Sigmoid colon (tissue), 7 donors: Measurements from ENCODE around the gene CSTPP1. TPM values are rescaled to one million over a fixed set of nuclear protein-coding genes. Genes with fewer than 3 reads are reported as not detected.
A peak's percentile ranks its signal among the peaks of the same experiment; 100 is the strongest.

Source experiments
- DNase-seq: peaks from one replicate; pipeline ENCODE4 v3.0.0-alpha.2; 2019
- H3K27ac ChIP-seq, 4 donors: fragments of 200-600 bp; sonication (generic); one replicate each; pipeline ENCODE4 v1.5.1; 2016 to 2019; ENCODE audit warnings: mild to moderate bottlenecking in 1 of 4
- H3K27me3 ChIP-seq, 3 donors: fragments of 200-600 bp; sonication (generic); one replicate each; pipeline ENCODE4 v1.5.1; 2019; ENCODE audit warnings: mild to moderate bottlenecking in 1 of 3
- H3K36me3 ChIP-seq, 4 donors: fragments of 200-600 bp; sonication (generic); one replicate each; pipeline ENCODE4 v1.5.1; 2016 to 2019
- H3K4me1 ChIP-seq, 4 donors: fragments of 200-600 bp; sonication (generic); one replicate each; pipeline ENCODE4 v1.5.1; 2017 to 2019
- H3K4me3 ChIP-seq, 4 donors: fragments of 200-600 bp; sonication (generic); one replicate each; pipeline ENCODE4 v1.5.1; 2017 to 2019; ENCODE audit warnings: mild to moderate bottlenecking in 2 of 4, moderate library complexity in 1 of 4
- H3K9me3 ChIP-seq, 4 donors: fragments of 200-600 bp in 3 of 4; sonication (generic) in 3 of 4; one replicate each; pipeline versions ENCODE4 v1.5.1 to v1.6.1; 2013 to 2019
- CTCF ChIP-seq, 4 experiments: fragments of 450-650 bp in 3 of 4; fragments of 200-600 bp in 1 of 4; IDR thresholded peaks; one replicate each; pipeline ENCODE4 v1.5.1; 2016 to 2019; ENCODE audit warnings: antibody characterized with exemption in 4 of 4, mild to moderate bottlenecking in 3 of 4, moderate library complexity in 2 of 4
- EP300 ChIP-seq, 4 donors: sonication (generic); formaldehyde crosslinking; IDR thresholded peaks; one replicate each; pipeline ENCODE4 v1.6.1; 2017; ENCODE audit warnings: antibody characterized with exemption in 4 of 4
- POLR2A ChIP-seq, 2 donors: fragments of 450-650 bp; IDR thresholded peaks; one replicate each; pipeline ENCODE4 v1.6.1; 2016; ENCODE audit warnings: antibody characterized with exemption in 2 of 2, mild to moderate bottlenecking in 2 of 2, moderate library complexity in 2 of 2
- POLR2AphosphoS5 ChIP-seq, 4 donors: sonication (generic); formaldehyde crosslinking; IDR thresholded peaks; one replicate each; pipeline ENCODE4 v1.6.1; 2017; ENCODE audit warnings: antibody characterized with exemption in 4 of 4
- WGBS, 2 donors: extraction: QIAGEN DNeasy Blood & Tissue Kit; methylation state at CpG; one replicate each; pipeline ENCODE4 v1.1.7; 2013; 5-methylcytosine and 5-hydroxymethylcytosine counted together
- intact Hi-C: fragments of 100-400 bp; cut with DNase I; formaldehyde crosslinking; loops from one replicate; pipeline ENCODE4 v1.15.1; 2023
- polyA plus RNA-seq, 3 donors: library from polyadenylated mRNA; stranded (reverse); fragments of 200-250 nt; gene quantifications; one replicate each; pipeline ENCODE4 v1.2.3, GENCODE V29; 2013
- total RNA-seq, 4 donors: library from RNA; depleted of rRNA; stranded (reverse); fragments of >200 nt; gene quantifications; one replicate each; pipeline ENCODE4 v1.1.0, GENCODE V29; 2016
- donor health status: healthy with polysubstance abuse.
- donor health status: Bipolar disorder and iron deficiency.
- donor health status: healthy.

Gene CSTPP1
- total and polyA plus RNA-seq, 7 donors, result 12.9 to 29.4 (median 22.8) TPM

GRCh38 chr11:46916286-46917108 is 20.1 kb upstream of the CSTPP1 start:
- Histone ChIP-seq H3K4me3 (peak overlapping the region; percentile 47 to 76 (median 60)), H3K36me3 (no peaks in the 10 kb centered on the region), H3K9me3 (no peaks in the 10 kb centered on the region), H3K27me3 (no peaks in the 10 kb centered on the region), H3K4me1 (peaks cover 0 to 76% (median 56%) of the 10 kb centered on the region in 4 donors), H3K27ac (peak overlapping the region; percentile 67 to 84 (median 69))
- 8 to 12% methylated on average over 24 of the region's 24 CpGs for WGBS, 2 donors
- intact Hi-C loops, result loop anchor here (5.0 kb wide), 1 partner anchor 86 kb away; no protein-coding TSS in a partner anchor
- peak in 1 of 4 experiments; percentile 34 for TF ChIP-seq CTCF (IDR thresholded peaks at IDR 0.05)
- TF ChIP-seq POLR2A (IDR thresholded peaks at IDR 0.05), result no peak
- peak; percentile 38 to 81 (median 50) for TF ChIP-seq POLR2AphosphoS5 (IDR thresholded peaks at IDR 0.05)
- DNase-seq, result peak; percentile 88

- H3K27me3 ChIP-seq, result no peaks in the 10 kb centered on the region
- no peaks in the 10 kb centered on the region for H3K36me3 ChIP-seq
- intact Hi-C loops, result loop anchor here (5.0 kb wide), 1 partner anchor 85 kb away; no protein-coding TSS in a partner anchor
- H3K4me3 ChIP-seq, result peak overlapping the region; percentile 47 to 76 (median 60)
- no peak for TF ChIP-seq EP300 (IDR thresholded peaks at IDR 0.05)
- no peak for TF ChIP-seq POLR2A (IDR thresholded peaks at IDR 0.05)
- no peak for TF ChIP-seq CTCF (IDR thresholded peaks at IDR 0.05)
- no peak for TF ChIP-seq POLR2AphosphoS5 (IDR thresholded peaks at IDR 0.05)
- peak; percentile 64 for DNase-seq
- peaks cover 0 to 78% (median 58%) of the 10 kb centered on the region in 4 donors for H3K4me1 ChIP-seq
- peak overlapping the region; percentile 67 to 84 (median 69) for H3K27ac ChIP-seq
- no peaks in the 10 kb centered on the region for H3K9me3 ChIP-seq
- WGBS, 2 donors, result 0 to 1% methylated on average over 31 of the region's 31 CpGs
Observed at GRCh38 chr11:46917109-46917761, 19.3 kb upstream of the CSTPP1 start.

- Histone ChIP-seq H3K4me3 (peak overlapping the region; percentile 47 to 76 (median 60)), H3K9me3 (no peaks in the 10 kb centered on the region), H3K4me1 (peaks cover 0 to 74% (median 56%) of the 10 kb centered on the region in 4 donors), H3K36me3 (no peaks in the 10 kb centered on the region), H3K27me3 (no peaks in the 10 kb centered on the region), H3K27ac (peak overlapping the region; percentile 67 to 84 (median 69))
- peak; percentile 65 for DNase-seq
- TF ChIP-seq POLR2A (IDR thresholded peaks at IDR 0.05) (no peak), EP300 (IDR thresholded peaks at IDR 0.05) (no peak), POLR2AphosphoS5 (IDR thresholded peaks at IDR 0.05) (no peak), CTCF (IDR thresholded peaks at IDR 0.05) (no peak)
- intact Hi-C loops, result loop anchor here (5.0 kb wide), 1 partner anchor 85 kb away; no protein-coding TSS in a partner anchor
- 1 to 2% methylated on average over 22 of the region's 22 CpGs for whole genome bisulfite sequencing, 2 donors
Observed at GRCh38 chr11:46917762-46918082, 18.8 kb upstream of the CSTPP1 start.

- 1% methylated on average over 97 of the region's 97 CpGs for WGBS, 2 donors
- Histone ChIP-seq H3K9me3 (no peaks in the 10 kb centered on the region), H3K27ac (peak within 1 kb of the TSS; percentile 67 to 84 (median 70)), H3K27me3 (no peaks in the 10 kb centered on the region), H3K36me3 (no peaks in the 10 kb centered on the region), H3K4me1 (peaks cover 0 to 70% (median 54%) of the 10 kb centered on the region in 4 donors), H3K4me3 (peak within 1 kb of the TSS; percentile 47 to 76 (median 60))
- intact Hi-C loops, result loop anchor here (5.0 kb wide), 1 partner anchor 84 kb away; no protein-coding TSS in a partner anchor
- DNase-seq, result peak; percentile 68
- TF ChIP-seq CTCF (IDR thresholded peaks at IDR 0.05) (no peak), EP300 (IDR thresholded peaks at IDR 0.05) (no peak), POLR2AphosphoS5 (IDR thresholded peaks at IDR 0.05) (no peak), POLR2A (IDR thresholded peaks at IDR 0.05) (no peak)
Observed at GRCh38 chr11:46918083-46918787, 18.3 kb upstream of the CSTPP1 start, which contains the start of gene LRP4. LRP4 (minus strand) TSS chr11:46918550; CDS start chr11:46918379, 171 bp downstream.
